ENCODE measurements around the gene IQCN.

The IQCN gene

DNA sequence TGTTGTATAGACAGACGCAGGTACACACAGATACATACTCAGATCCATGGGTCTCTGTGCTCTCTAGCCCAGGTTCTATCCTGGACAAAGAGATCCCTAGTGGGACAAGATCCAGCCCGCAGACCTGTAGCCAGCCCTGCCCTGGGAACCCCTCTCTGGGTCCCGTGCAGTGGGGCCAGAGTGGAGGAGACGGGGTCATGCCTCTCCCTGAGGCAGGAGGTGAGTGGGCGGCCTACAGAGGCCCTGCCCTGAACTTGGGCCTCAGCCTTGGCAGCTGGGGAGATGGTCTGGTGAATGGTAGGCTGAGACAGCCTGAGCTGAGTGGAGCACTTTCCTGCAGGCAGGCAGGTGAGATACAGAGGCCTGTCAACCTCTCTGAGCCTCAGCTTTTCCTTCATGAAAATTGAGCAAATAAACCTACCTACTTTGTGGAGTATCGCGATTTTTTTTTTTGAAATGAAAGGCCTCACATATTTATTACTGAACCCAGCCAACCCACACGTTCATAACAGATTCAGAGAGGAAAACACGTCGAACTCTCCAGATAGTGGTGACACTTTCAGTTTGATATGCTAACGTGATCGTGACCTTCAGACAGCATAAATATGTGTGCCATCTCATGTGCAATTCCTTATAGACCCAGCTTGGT lies 10.6 kb upstream of the IQCN start:
- peak; percentile 74 for FAIRE-seq
- no peak for DNase-seq (ENCODE audit: insufficient read length)
- TF ChIP-seq POLR2AphosphoS5 (IDR thresholded peaks at IDR 0.05; ENCODE audit: low read depth, low read length) (no peak), TAF1 (IDR thresholded peaks at IDR 0.05; ENCODE audit: borderline replicate concordance, low read depth, low read length) (no peak), POLR2A (IDR thresholded peaks at IDR 0.05; ENCODE audit: low read depth, low read length) (no peak; the same call in 1 of the 2 replicates)

DNA sequence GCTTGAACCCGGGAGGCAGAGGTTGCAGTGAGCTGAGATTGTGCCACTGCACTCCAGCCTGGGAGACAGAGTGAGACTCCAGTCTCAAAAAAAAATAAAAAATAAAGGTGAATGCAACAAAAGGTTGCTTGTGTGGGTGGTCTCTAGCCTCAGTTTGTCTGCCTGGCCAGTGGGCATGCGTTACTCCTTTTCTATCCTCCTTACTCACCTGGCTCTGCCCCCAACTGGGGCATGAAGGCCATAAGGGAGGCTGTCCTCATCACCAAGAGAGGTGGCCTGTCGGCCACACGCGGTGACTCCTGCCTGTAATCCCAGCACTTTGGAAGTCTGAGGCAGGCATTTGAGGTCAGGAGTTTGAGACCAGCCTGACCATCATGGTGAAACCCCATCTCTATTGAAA lies 9.1 kb upstream of the IQCN start:
- DNase-seq (ENCODE audit: insufficient read length) (no peak), FAIRE-seq (no peak)
- TF ChIP-seq TAF1 (IDR thresholded peaks at IDR 0.05; ENCODE audit: borderline replicate concordance, low read depth, low read length) (no peak), POLR2A (IDR thresholded peaks at IDR 0.05; ENCODE audit: low read depth, low read length) (no peak), POLR2AphosphoS5 (IDR thresholded peaks at IDR 0.05; ENCODE audit: low read depth, low read length) (no peak)

DNA sequence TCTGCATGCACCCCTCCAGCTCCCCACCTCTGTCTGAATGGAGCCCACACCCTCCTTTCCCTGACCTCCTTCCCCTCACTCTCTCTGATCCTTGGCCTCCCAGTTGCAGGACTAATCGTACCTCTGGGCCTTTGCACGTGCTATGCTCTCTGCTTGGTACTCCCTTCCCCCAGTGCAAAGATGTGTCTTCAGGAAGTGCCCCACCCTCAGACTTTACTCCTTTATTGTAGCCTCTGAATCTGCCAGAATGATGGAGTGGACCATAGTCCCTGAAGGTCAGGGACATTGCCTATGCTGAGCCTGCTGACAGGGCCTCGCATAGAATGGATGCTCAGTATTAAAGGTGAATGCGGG lies 8.5 kb upstream of the IQCN start:
- TF ChIP-seq TAF1 (IDR thresholded peaks at IDR 0.05; ENCODE audit: borderline replicate concordance, low read depth, low read length) = no peak
- no peak for TF ChIP-seq POLR2A (IDR thresholded peaks at IDR 0.05; ENCODE audit: low read depth, low read length)
- no peak for TF ChIP-seq POLR2AphosphoS5 (IDR thresholded peaks at IDR 0.05; ENCODE audit: low read depth, low read length)
- DNase-seq (ENCODE audit: insufficient read length) (no peak), FAIRE-seq (peak; percentile 51)

DNA sequence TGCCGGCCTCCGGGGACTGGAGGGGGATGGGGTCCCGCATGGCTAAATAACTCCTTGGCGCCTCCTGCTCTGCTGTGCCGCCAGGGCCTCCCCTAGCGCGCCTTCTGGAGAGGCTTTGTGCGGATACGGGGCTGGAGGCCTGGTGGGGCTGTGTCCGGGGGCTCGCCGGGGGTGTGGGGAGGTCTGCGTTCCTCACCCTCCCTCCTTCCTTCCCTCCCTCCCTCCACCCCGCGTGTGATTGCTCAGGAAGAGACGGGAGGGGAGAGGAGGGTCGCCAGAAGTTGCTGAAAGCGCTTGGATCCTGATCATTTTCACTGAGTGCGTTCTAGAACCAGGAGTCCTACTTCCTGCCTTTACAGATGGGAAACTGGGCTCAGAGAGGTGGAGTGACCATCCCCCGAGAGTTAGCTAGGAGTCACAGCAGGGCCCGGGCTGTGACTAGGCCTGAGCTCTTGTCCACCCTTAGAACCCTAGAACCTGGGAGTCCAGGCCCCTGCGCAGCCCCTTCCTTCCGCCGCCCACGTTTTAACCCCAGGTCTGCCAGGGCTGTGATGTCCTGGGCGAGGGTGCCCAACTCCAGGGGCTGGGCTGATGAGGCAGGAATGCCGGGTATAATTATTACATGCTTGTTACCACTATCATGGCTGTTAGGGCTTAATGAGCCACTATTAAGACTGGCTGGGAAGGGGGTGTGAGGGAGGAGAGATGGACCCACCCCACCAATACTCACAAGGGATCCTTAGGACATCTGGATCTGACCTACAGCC lies 8.0 kb upstream of the IQCN start:
- TF ChIP-seq POLR2A (IDR thresholded peaks at IDR 0.05; ENCODE audit: low read depth, low read length) (peak; percentile 35; the same call in 1 of the 2 replicates), POLR2AphosphoS5 (IDR thresholded peaks at IDR 0.05; ENCODE audit: low read depth, low read length) (0 out of 2 replicates have a peak, but pooled peaks have one; percentile 30), TAF1 (IDR thresholded peaks at IDR 0.05; ENCODE audit: borderline replicate concordance, low read depth, low read length) (peak; percentile 50; the same call in 1 of the 2 replicates)
- DNase-seq (ENCODE audit: insufficient read length) (no peak), FAIRE-seq (peak; percentile 27)

DNA sequence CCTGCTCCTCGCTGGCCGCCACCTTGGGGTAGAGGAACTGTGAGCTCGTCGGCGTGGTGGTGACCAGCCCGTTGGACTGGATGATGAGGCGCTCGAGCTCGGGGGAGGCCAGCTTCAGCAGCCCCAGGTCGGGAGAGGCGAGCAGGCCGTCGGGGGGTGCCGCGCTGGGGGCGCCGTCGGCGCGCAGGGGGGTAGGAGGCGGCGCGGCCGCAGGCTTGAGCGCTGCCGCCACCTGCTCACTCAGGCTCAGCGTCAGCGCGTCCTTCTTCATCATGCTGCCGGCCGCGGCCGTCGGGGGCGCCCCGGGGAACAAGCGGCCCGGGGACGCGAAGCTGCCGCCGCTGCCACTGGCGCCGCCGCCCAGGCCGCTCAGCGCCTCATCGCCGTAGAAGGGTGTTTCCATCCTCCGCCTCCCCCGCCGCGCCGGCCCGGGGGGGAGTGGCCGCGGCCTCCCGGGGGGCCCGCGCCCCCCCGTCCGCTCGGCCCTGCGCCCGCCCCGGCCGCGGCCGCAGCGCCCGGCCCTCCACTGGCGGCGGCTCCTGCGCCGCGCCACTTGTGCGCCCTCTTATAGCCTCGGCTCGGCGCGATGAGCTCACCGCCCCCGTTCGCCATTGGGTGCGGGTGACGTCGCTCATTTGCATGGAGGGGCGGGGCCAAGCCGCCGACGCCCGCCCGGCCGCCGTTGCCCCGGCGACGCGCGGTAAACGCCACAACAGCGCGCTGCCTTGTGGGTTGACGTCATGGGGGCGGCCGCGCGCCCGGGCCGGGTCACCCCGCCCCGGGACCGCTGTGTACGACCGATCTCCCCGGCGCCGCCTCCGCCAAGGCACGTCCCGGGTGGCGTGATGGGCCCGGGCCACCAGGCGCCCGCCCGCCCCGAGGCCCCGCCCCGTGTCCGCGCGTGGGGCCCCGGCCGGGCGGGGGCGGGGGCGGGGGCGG lies 7.1 kb upstream of the IQCN start, which contains the start of gene JUND:
Gene JUND, minus strand, starts transcription at position 541 of the 939 bp plus-strand sequence. Its CDS starts 138 bp downstream, at position 403.
- TF ChIP-seq TAF1 (IDR thresholded peaks at IDR 0.05; ENCODE audit: borderline replicate concordance, low read depth, low read length) (peak; percentile 84), POLR2A (IDR thresholded peaks at IDR 0.05; ENCODE audit: low read depth, low read length) (peak; percentile 99), POLR2AphosphoS5 (IDR thresholded peaks at IDR 0.05; ENCODE audit: low read depth, low read length) (peak; percentile 93)
- peak; percentile 99 for FAIRE-seq
- DNase-seq (ENCODE audit: insufficient read length) = peak; percentile 89

DNA sequence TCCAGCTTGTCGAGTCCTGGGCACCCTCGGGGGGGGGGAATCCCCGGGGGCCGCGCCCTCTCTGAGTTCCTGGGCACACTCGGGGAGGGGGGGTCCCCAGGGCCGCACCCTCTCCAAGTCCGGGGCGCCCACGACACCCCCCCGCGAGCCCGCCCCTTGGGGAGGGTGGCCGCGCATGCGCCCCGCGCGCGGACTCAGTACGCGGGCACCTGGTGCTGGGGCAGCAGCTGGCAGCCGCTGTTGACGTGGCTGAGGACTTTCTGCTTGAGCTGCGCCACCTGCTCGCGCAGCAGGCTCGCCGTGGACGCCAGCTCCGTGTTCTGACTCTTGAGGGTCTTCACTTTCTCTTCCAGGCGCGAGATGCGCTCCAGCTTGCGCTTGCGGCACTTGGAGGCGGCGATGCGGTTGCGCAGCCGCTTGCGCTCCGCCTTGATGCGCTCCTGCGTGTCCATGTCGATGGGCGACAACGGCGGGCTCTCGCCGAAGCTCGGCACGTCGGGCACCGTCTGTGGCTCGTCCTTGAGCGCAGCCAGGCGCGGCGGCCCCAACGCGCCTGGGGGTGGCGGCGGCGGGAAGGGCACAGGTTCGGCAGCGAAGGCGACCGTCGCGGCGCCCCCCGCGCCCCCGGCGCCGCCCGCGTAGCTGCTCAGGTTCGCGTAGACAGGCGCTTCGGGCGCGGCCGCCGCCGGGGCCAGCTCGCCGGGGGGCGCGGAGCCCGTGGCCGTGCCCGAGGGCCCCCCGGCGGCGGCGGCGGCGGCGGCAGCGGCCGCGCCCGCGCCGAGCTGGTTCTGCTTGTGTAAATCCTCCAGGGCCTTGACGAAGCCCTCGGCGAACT lies 6.2 kb upstream of the IQCN start:
- TF ChIP-seq POLR2A (IDR thresholded peaks at IDR 0.05; ENCODE audit: low read depth, low read length) (peak; percentile 68), POLR2AphosphoS5 (IDR thresholded peaks at IDR 0.05; ENCODE audit: low read depth, low read length) (peak; percentile 90), TAF1 (IDR thresholded peaks at IDR 0.05; ENCODE audit: borderline replicate concordance, low read depth, low read length) (0 out of 2 replicates have a peak, but pooled peaks have one; percentile 26)
- DNase-seq (ENCODE audit: insufficient read length) = peak; percentile 77
- FAIRE-seq = peak; percentile 85

DNA sequence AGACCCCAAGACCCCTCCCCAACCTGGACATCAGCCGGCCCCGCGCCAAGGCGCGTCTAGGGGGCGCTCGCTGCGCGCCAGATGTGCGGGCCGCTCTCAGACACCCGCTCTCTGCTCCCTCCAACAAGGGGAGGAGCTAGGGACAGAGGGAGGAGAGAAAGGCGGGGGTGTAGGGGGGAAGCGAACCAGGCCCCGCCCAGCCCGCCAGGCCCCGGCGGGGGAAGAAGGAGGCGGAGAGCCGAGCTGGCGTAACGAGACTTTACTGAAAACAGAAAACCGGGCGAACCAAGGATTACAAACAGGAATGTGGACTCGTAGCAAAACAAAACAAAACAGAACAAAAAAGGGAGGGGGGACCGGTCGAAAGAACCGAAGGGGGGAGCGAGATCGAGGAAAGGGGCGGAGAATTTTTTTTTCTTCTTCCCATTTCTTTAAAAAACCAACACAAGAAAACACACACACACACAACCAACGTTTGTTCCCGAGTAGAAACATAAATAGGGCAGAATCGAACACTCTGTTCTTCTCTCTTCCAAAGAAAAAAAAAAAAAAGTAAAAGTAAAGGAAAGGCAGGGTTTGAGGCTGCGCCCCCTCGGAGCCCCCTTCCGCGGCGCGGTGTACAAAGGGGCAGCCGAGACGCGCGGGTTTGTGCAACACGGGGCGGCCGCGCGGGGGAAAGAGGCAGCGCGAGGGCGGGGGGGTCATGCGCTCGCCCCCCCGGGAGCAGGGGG lies 5.4 kb upstream of the IQCN start:
- TF ChIP-seq POLR2A (IDR thresholded peaks at IDR 0.05; ENCODE audit: low read depth, low read length) (peak; percentile 69), TAF1 (IDR thresholded peaks at IDR 0.05; ENCODE audit: borderline replicate concordance, low read depth, low read length) (no peak), POLR2AphosphoS5 (IDR thresholded peaks at IDR 0.05; ENCODE audit: low read depth, low read length) (peak; percentile 5; the same call in 1 of the 2 replicates)
- peak; percentile 94 for DNase-seq (ENCODE audit: insufficient read length)
- FAIRE-seq = peak; percentile 92

DNA sequence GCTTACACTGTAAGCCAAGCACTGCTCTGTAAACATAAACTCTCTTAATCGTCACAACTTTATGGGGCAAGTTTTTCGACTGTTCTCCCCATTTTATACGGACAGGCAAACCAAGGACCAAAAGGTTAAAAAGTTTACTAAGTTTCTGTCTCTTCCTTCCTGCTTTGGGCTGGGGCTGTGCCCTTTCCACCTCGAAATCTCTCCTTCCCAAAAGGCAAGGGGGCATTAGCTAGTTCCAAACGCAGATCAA lies 4.9 kb upstream of the IQCN start:
- TF ChIP-seq POLR2AphosphoS5 (IDR thresholded peaks at IDR 0.05; ENCODE audit: low read depth, low read length) (0 out of 2 replicates have a peak, but pooled peaks have one; percentile 3), POLR2A (IDR thresholded peaks at IDR 0.05; ENCODE audit: low read depth, low read length) (no peak), TAF1 (IDR thresholded peaks at IDR 0.05; ENCODE audit: borderline replicate concordance, low read depth, low read length) (no peak)
- no peak for FAIRE-seq
- DNase-seq (ENCODE audit: insufficient read length) = no peak

DNA sequence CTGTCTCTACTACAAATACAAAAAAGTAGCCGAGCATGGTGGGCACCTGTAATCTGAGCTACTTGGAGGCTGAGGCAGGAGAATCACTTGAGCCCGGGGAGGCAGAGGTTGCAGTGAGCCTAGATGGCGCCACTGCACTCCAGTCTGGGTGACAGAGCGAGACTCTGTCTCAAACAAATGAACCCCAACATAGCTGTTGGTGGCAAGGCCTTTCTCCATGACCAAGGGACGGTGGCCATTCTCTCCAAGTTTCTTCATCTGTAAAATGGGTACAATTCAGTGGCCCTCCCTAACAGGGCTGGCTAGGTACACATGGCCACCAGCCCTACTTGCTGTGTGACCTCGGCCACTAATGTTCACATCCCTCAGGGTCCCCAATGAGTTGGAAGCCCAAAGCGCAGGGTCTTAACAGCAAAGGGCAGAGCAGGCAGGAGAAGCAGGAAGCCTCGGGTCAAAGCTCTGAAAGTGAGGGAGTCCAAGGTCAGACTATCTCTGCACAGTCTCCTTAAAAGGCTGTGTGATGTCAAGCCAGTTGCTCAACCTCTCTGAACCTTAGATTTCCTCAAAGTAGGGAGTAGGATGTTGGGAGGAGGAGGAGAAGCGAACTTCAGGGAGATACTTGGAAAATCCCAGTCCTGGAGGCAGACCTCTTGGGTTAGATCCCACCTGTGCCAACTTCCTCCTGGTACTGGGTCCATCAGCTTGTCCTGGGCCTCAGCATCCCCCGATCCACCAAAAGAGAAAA lies 4.4 kb upstream of the IQCN start:
- no peak; the same call in 1 of the 2 replicates for TF ChIP-seq POLR2A (IDR thresholded peaks at IDR 0.05; ENCODE audit: low read depth, low read length)
- 0 out of 2 replicates have a peak, but pooled peaks have one; percentile 5 for TF ChIP-seq POLR2AphosphoS5 (IDR thresholded peaks at IDR 0.05; ENCODE audit: low read depth, low read length)
- TF ChIP-seq TAF1 (IDR thresholded peaks at IDR 0.05; ENCODE audit: borderline replicate concordance, low read depth, low read length) = no peak
- DNase-seq (ENCODE audit: insufficient read length) = no peak
- no peak for FAIRE-seq

All from GM12892 (cell line).